Caco-2 (cell line): Measurements from ENCODE around the gene NFASC. TPM values are rescaled to one million over a fixed set of nuclear protein-coding genes. Genes with fewer than 3 reads are reported as not detected.

Experiments
- BruUV-seq: library from RNA; stranded (reverse); fragments of 400-500 nt; replicated peaks from 2 replicates; lab custom pipeline; 2021; lab: Mats Ljungman, UMichigan
- CTCF ChIA-PET: fragments of 300-600 bp; sonication (Branson Sonifier 250); formaldehyde crosslinking; loops from one replicate; lab custom pipeline; 2022; ENCODE audit warnings: antibody characterized with exemption; lab: Charles Lee
- POLR2A ChIA-PET: fragments of 300-600 bp; sonication (Branson Sonifier 250); formaldehyde crosslinking; loops from one replicate; lab custom pipeline; 2022; ENCODE audit warnings: antibody characterized with exemption; lab: Charles Lee
- DNase-seq, 2 experiments: peaks; one replicate each; pipeline versions ENCODE4 v3.0.0 to v3.0.0-alpha.2; 2020 to 2022
- H3K27me3 ChIP-seq: replicated peaks from 2 replicates; pipeline ENCODE4 v1.6.0; 2011; ENCODE audit warnings: low read length; ENCODE audit not compliant: control insufficient read depth, insufficient read depth
- H3K36me3 ChIP-seq: 2 replicates; pipeline ENCODE4 v1.5.1; 2011; ENCODE audit warnings: low read length; ENCODE audit not compliant: control insufficient read depth, insufficient read depth
- H3K4me1 ChIP-seq: fragments of 250-450 bp; sonication (Bioruptor Pico); 2 replicates; pipeline ENCODE4 v1.5.1; 2020; ENCODE audit warnings: mild to moderate bottlenecking
- H3K4me3 ChIP-seq: 2 replicates; pipeline ENCODE4 v1.5.1; 2011; ENCODE audit warnings: low read depth, mild to moderate bottlenecking, control low read depth, low read length
- H3K9me3 ChIP-seq: fragments of 250-450 bp; sonication (Bioruptor Pico); 2 replicates; pipeline ENCODE4 v1.5.1; 2020; ENCODE audit warnings: mild to moderate bottlenecking, moderate library complexity
- H3K27ac Mint-ChIP-seq: one replicate; pipeline ENCODE4 v1.8.0; 2022; ENCODE audit warnings: mixed read lengths; ENCODE audit not compliant: unreplicated experiment
- H3K27me3 Mint-ChIP-seq: one replicate; pipeline ENCODE4 v1.8.0; 2022; ENCODE audit warnings: mixed read lengths; ENCODE audit not compliant: insufficient read depth, unreplicated experiment
- H3K36me3 Mint-ChIP-seq: one replicate; pipeline ENCODE4 v1.8.0; 2022; ENCODE audit warnings: mild to moderate bottlenecking, mixed read lengths; ENCODE audit not compliant: insufficient read depth, unreplicated experiment
- H3K4me1 Mint-ChIP-seq: one replicate; pipeline ENCODE4 v1.8.0; 2022; ENCODE audit warnings: low read depth, mixed read lengths; ENCODE audit not compliant: unreplicated experiment
- H3K4me3 Mint-ChIP-seq: one replicate; pipeline ENCODE4 v1.8.0; 2022; ENCODE audit warnings: mild to moderate bottlenecking, moderate library complexity, mixed read lengths; ENCODE audit not compliant: unreplicated experiment
- H3K9me3 Mint-ChIP-seq: one replicate; pipeline ENCODE4 v1.8.0; 2022; ENCODE audit warnings: mixed read lengths; ENCODE audit not compliant: unreplicated experiment
- CTCF ChIP-seq, 2 experiments: fragments of 200-600 bp in 1 of 2; IDR thresholded peaks; 1 replicate in 1 of 2; 2 replicates in 1 of 2; pipeline versions ENCODE4 v1.5.1 to v1.8.0; 2011 to 2022; ENCODE audit warnings: antibody characterized with exemption in 1 of 2, control low read depth in 1 of 2, inconsistent platforms in 1 of 2, low read depth in 1 of 2, low read length in 1 of 2, mild to moderate bottlenecking in 1 of 2, moderate library complexity in 1 of 2; ENCODE audit not compliant: insufficient read depth in 1 of 2, severe bottlenecking in 1 of 2, unreplicated experiment in 1 of 2
- intact Hi-C: fragments of 100-400 bp; cut with micrococcal nuclease; formaldehyde crosslinking; loops from one replicate; pipeline ENCODE4 v1.10.0; 2022; ENCODE audit not compliant: unreplicated experiment
- total RNA-seq: library from RNA; stranded (reverse); gene quantifications from 2 replicates; pipeline ENCODE4 v1.2.3, GENCODE V29; 2022

NFASC gene
- total RNA-seq, 1 experiment from 2014 or later: 1.3 TPM

DNA sequence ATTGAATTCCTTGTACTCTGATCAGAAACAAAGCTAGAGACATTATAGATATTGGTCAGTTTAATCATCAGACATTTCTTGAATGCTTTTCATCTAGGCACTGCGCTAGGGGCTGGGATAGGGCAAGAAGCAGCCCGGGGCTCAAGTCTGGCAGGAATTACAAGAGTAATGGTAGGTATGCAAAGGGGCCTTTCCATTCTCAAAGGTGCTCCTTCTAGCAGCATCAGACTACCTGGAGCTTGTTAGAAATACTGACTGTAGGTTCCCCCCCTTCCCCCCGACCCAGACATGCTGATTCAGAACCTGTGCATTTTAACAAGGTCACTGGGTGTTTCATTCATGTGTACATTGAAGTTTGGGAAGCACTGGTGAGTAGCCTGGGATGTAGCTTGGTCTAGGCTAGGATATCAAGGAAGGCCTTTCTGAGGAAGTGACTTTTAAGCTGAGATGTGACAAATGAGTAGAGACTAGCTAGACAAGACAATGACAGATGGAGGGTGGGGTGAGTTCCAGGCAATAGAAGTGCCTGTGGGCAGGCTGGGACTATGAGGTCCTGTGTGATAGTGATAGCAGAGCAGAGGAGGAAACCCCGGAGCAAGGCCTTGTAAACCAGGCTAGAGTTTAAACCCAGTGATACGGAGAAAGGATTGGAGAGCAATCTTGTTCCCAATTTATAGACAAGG is 26.3 kb downstream of the NFASC start:
- no peaks in the 10 kb centered on the region; the same call in 1 of the 2 replicates for H3K27me3 ChIP-seq
- H3K27me3 Mint-ChIP-seq: peaks cover 31% of the 10 kb centered on the region
- no TSS peak for BruUV-seq

GRCh38 chr1:204900721-204901120 is 30.1 kb downstream of the NFASC start:
- CTCF ChIA-PET: interaction anchor here (0.7 kb wide), 1 partner anchor 15 kb away, joined by 3 read pairs; no protein-coding TSS in a partner anchor
- H3K9me3 ChIP-seq: no peaks in the 10 kb centered on the region
- Mint-ChIP-seq H3K27me3 (peaks cover 21% of the 10 kb centered on the region), H3K4me3 (no peak overlapping the region), H3K36me3 (no peaks in the 10 kb centered on the region), H3K27ac (no peak overlapping the region), H3K4me1 (no peaks in the 10 kb centered on the region), H3K9me3 (no peaks in the 10 kb centered on the region)
- POLR2A ChIA-PET: no interaction called here
- H3K27me3 ChIP-seq: no peaks in the 10 kb centered on the region
- DNase-seq: no peak
- H3K36me3 ChIP-seq: no peaks in the 10 kb centered on the region
- TF ChIP-seq CTCF (IDR thresholded peaks at IDR 0.05; ENCODE audit: insufficient read depth in 1 of 2, low read depth in 1 of 2, low read length in 1 of 2, severe bottlenecking in 1 of 2, unreplicated experiment in 1 of 2): no peak
- intact Hi-C loops: no loop called here
- BruUV-seq: no TSS peak
- no peak overlapping the region for H3K4me3 ChIP-seq
- H3K4me1 ChIP-seq: no peaks in the 10 kb centered on the region

More for the DNA sequence above, 26.3 kb downstream of the NFASC start:
- H3K4me1 Mint-ChIP-seq: no peaks in the 10 kb centered on the region
- DNase-seq: no peak
- H3K36me3 Mint-ChIP-seq: no peaks in the 10 kb centered on the region
- Histone ChIP-seq H3K4me1 (no peaks in the 10 kb centered on the region), H3K4me3 (no peak overlapping the region), H3K9me3 (no peaks in the 10 kb centered on the region), H3K36me3 (no peaks in the 10 kb centered on the region)
- H3K9me3 Mint-ChIP-seq: no peaks in the 10 kb centered on the region
- H3K4me3 Mint-ChIP-seq: no peak overlapping the region
- no peak for TF ChIP-seq CTCF (IDR thresholded peaks at IDR 0.05; ENCODE audit: insufficient read depth in 1 of 2, low read depth in 1 of 2, low read length in 1 of 2, severe bottlenecking in 1 of 2, unreplicated experiment in 1 of 2)
- CTCF ChIA-PET: interaction anchor here (1.0 kb wide), 1 partner anchor 90 kb away, joined by 4 read pairs; no protein-coding TSS in a partner anchor
- no peak overlapping the region for H3K27ac Mint-ChIP-seq
- POLR2A ChIA-PET: no interaction called here
- intact Hi-C loops: no loop called here

DNA sequence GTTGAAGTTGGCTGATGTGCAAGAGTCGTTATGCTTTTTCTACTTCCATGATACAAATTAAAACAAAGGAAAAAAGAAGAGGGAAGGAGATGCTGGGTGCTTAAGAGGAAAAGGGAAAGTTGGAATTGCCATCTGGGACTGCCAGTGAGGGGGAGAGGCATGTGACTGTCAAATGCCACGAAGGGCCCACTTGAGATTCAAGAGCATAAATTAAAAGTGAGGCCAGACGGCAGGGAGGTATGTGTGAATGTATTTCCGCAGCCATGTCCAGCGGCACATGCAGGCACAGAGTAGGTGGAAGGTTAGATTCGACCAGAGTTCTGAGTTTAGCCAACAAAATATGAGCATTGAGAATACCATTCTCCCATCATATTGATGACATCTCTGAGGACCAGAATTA is 32.0 kb downstream of the NFASC start:
- no TSS peak for BruUV-seq
- Histone ChIP-seq H3K4me3 (no peak overlapping the region), H3K27me3 (no peaks in the 10 kb centered on the region), H3K9me3 (no peaks in the 10 kb centered on the region), H3K4me1 (no peaks in the 10 kb centered on the region), H3K36me3 (no peaks in the 10 kb centered on the region)
- peaks cover 21% of the 10 kb centered on the region for H3K27me3 Mint-ChIP-seq
- no peak overlapping the region for H3K4me3 Mint-ChIP-seq
- no peaks in the 10 kb centered on the region for H3K9me3 Mint-ChIP-seq
- H3K36me3 Mint-ChIP-seq: no peaks in the 10 kb centered on the region
- intact Hi-C loops: no loop called here
- no peak for TF ChIP-seq CTCF (IDR thresholded peaks at IDR 0.05; ENCODE audit: insufficient read depth in 1 of 2, low read depth in 1 of 2, low read length in 1 of 2, severe bottlenecking in 1 of 2, unreplicated experiment in 1 of 2)
- POLR2A ChIA-PET: no interaction called here
- CTCF ChIA-PET: no interaction called here
- no peaks in the 10 kb centered on the region for H3K4me1 Mint-ChIP-seq
- no peak overlapping the region for H3K27ac Mint-ChIP-seq
- DNase-seq: no peak
